ENCODE results near the gene SH3GLB1. TPM values are rescaled to one million over a fixed set of nuclear protein-coding genes. Genes with fewer than 3 reads are reported as not detected.

The SH3GLB1 gene
- total RNA-seq, 2 experiments from 2014 or later = 64.3 to 65.3 TPM

DNA sequence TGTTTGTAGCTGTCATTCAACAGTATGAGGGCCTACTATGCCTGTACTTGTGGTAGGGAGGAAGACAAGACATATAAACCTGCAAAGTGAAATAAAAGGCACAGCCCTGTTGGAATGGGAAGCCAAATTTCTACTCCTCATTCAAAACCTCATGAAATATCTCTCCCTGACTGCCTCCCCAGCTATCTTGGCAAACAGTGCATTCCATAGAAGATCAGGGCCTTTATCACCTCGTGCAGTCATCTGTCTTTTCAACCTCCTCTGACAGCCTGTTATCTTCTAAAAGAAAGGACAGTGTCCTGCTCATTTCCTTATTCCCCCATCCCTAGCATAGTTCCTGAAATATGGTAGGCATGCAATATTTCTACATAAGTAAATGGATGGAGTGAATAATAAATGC is 71.0 kb downstream of the SH3GLB1 start:
- H3K4me1 Mint-ChIP-seq (ENCODE audit: low read depth) = peaks cover 15% of the 10 kb centered on the region
- H3K27me3 Mint-ChIP-seq = peaks cover 3% of the 10 kb centered on the region
- H3K27ac Mint-ChIP-seq = no peak overlapping the region
- intact Hi-C loops (cut with micrococcal nuclease) = loop anchor here (2.0 kb wide), 2 partner anchors 25 to 71 kb away; partner anchors contain the start of gene SH3GLB1
- ChIA-PET CTCF (no interaction called here), POLR2A (no interaction called here)
- no peak for DNase-seq
- no peaks in the 10 kb centered on the region for H3K9me3 Mint-ChIP-seq
- H3K4me3 Mint-ChIP-seq = no peak overlapping the region
- no peaks in the 10 kb centered on the region for H3K36me3 Mint-ChIP-seq

DNA sequence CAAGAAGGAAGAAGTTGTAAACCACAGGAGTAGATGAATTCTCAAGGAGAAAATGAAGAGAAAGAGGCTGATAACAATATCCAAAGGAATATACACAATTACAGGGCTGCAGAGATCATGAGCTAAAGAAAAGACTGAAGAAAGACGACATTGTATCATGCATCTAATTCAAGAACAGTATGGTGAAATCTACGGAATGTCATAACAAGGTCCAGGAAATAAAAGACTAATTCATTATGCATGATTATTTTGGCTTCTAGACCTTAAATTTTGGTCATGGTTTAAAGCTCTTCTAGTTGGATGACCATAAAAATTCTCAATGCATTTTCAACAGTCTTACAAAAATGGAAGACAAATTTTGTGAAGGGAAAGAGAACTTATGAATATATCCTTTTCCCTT is 71.7 kb downstream of the SH3GLB1 start:
- no peak for DNase-seq
- H3K27ac Mint-ChIP-seq = no peak overlapping the region
- H3K36me3 Mint-ChIP-seq = no peaks in the 10 kb centered on the region
- POLR2A ChIA-PET = no interaction called here
- no peak overlapping the region for H3K4me3 Mint-ChIP-seq
- peaks cover 15% of the 10 kb centered on the region for H3K4me1 Mint-ChIP-seq (ENCODE audit: low read depth)
- CTCF ChIA-PET = no interaction called here
- H3K27me3 Mint-ChIP-seq = peaks cover 5% of the 10 kb centered on the region
- no peaks in the 10 kb centered on the region for H3K9me3 Mint-ChIP-seq
- intact Hi-C loops (cut with micrococcal nuclease) = no loop called here

DNA sequence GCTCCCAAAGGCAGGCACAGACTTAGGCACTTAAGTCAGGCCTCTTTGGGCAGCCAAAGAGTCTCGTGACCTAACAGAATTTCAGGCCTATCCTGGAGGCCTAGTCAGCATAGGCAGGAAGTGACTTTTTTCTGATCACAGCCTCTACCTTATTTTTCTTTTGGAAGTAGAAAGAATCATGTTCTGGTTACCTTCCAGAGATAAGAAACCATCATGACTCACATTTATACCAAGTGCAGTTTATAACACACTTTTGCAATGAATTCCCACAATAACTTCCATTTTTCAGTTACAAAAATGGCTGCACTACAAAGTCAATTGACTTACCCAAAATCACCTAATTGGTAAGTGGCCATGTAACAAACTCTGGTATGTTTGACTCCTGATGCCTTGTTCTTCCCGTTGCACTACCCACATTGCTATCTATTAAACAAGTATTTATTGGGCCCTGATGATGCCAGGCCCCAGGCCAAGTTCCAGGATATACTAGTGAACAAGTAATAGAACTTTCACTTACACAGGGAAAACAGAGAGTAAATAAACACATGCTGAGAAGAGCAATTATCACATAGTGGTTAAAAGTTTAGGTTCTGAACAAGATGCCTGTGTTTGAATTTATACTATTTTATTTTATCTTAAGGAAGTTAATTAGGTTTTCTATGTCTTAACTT is 74.3 kb downstream of the SH3GLB1 start:
- Mint-ChIP-seq H3K9me3 (no peaks in the 10 kb centered on the region), H3K27me3 (peaks cover 3% of the 10 kb centered on the region), H3K4me3 (no peak overlapping the region), H3K36me3 (peaks cover 2% of the 10 kb centered on the region), H3K4me1 (ENCODE audit: low read depth) (peaks cover 9% of the 10 kb centered on the region), H3K27ac (no peak overlapping the region)
- intact Hi-C loops (cut with micrococcal nuclease) = no loop called here
- POLR2A ChIA-PET = no interaction called here
- DNase-seq = no peak
- CTCF ChIA-PET = no interaction called here

DNA sequence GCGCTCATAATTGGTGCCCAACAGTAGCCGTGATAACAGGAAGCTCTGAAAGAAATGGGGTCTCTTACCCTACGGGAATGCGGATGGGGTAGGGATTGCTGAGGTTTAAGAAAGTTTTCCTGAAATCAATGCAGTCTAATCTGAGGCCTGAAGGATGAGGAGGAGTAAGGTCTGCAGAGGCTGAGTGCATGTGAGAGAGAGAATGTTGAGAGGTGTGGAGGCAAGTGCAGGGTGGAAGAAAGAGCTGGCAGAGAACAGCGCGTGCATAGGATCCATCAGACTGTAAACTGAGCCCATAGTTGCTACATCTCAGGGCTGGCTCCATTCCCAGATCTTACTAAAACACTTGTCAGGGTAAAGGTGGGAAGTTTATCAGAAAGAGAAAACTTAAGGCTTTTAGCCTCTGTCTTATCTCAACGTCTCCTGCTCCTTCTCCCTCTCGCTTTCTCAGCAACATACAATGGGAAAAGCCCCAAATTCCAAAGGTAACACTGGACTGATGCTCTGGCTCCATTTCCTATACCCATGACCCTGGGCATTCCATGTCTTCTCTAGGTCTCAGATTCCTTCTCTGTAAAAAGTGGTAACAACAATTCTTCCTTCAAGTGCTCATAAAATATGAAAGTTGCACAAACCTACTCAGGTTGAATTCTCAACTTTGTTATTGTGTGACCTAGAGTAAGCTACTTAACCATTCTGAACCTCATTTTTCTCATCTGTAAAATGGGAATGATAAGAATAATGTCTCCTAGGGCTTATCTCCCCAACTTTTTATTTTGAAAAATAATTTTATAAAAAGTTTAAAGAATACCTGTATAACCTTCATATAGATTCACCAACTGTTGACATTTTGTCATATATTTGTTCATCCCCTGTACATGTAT is 75.2 kb downstream of the SH3GLB1 start:
- no peak for DNase-seq
- ChIA-PET CTCF (no interaction called here), POLR2A (no interaction called here)
- Mint-ChIP-seq H3K9me3 (no peaks in the 10 kb centered on the region), H3K4me3 (no peak overlapping the region), H3K27ac (no peak overlapping the region), H3K4me1 (ENCODE audit: low read depth) (peaks cover under 1% of the 10 kb centered on the region), H3K27me3 (peaks cover 3% of the 10 kb centered on the region), H3K36me3 (peaks cover 2% of the 10 kb centered on the region)
- intact Hi-C loops (cut with micrococcal nuclease) = no loop called here

DNA sequence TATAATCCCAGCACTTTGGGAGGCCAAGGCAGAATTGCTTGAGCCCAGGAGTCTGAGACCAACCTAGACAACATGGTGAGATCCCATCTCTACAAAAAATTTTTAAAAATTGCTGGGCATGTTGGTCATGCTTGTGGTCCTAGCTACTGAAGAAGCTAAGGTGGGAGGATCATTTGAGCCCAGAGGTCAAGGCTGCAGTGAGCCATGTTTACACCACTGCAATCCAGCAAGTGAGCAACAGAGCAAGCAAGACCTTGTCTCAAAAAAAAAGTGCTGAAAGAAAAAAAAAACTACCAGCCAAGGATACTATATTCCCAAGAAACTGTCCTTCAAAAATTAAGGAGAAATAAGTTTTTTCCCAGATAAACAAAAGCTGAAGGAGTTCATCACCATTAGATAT is 78.1 kb downstream of the SH3GLB1 start:
- Mint-ChIP-seq H3K27me3 (peaks cover 3% of the 10 kb centered on the region), H3K4me1 (ENCODE audit: low read depth) (no peaks in the 10 kb centered on the region), H3K4me3 (no peak overlapping the region), H3K9me3 (no peaks in the 10 kb centered on the region), H3K27ac (no peak overlapping the region), H3K36me3 (peaks cover 2% of the 10 kb centered on the region)
- ChIA-PET CTCF (no interaction called here), POLR2A (no interaction called here)
- DNase-seq = no peak
- intact Hi-C loops (cut with micrococcal nuclease) = no loop called here

DNA sequence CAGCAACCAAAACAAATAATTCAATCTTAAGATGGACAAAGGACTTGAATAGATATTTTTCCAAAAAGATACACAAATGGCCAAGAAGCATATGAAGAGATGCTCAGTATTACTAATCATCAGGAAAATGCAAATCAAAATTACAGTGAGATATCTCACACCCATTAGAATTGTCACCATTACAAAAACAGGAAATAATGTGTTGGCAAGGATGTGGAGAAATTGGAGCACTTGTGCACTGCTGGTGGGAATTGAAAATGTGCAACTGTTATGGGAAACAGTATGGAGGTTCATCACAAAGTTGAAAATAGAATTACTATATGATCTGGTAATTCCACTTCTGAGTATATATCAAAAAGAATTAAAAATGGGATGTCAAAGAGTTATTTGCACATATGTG is 83.2 kb downstream of the SH3GLB1 start:
- Mint-ChIP-seq H3K4me3 (no peak overlapping the region), H3K27ac (no peak overlapping the region), H3K36me3 (no peaks in the 10 kb centered on the region), H3K27me3 (no peaks in the 10 kb centered on the region), H3K9me3 (no peaks in the 10 kb centered on the region), H3K4me1 (ENCODE audit: low read depth) (no peaks in the 10 kb centered on the region)
- DNase-seq = no peak
- ChIA-PET POLR2A (no interaction called here), CTCF (no interaction called here)
- intact Hi-C loops (cut with micrococcal nuclease) = no loop called here

DNA sequence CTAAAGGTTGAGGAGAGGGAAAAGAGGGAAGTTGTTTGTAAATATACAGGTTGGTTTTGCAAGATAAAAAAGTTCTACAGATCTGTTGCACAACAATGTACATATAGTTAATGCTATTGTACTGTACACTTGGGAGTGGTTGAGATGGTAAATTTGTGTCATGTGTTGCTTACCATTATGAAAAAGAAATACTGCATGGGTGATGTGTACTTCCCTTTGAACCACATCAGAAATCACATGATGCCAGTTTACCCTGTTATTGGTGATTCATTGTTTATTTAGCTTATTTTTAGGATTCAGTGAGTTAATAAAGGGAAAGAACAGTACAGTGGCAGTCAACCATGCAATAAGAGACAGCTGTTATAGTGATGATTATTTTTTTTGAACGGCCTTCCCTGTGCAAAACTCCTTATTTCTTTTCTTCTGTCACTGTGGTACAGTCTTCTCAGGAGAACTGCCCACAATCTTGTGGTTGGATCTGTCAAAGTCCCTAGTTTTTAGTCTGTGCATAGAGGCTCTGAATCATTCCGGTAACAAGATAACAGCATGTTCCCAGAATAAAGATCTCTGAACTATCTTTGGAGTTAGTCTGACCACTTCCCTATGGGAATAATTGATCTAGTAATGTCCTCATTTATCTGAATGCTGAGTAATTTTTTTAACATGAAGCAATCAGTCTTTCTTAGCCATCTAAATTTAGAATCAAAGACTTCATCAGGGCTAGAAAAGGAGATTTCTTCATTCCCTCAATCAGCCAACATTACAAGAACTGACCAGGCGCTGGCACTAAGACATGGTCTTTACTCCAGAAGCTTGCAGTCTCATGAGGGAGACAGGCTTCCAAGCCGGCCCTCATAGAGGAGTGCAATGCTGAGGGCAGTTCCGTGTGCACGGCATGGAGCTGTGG is 84.2 kb downstream of the SH3GLB1 start:
- intact Hi-C loops (cut with micrococcal nuclease) = no loop called here
- H3K4me1 Mint-ChIP-seq (ENCODE audit: low read depth) = no peaks in the 10 kb centered on the region
- H3K9me3 Mint-ChIP-seq = no peaks in the 10 kb centered on the region
- no peak for DNase-seq
- H3K27ac Mint-ChIP-seq = no peak overlapping the region
- H3K4me3 Mint-ChIP-seq = no peak overlapping the region
- ChIA-PET POLR2A (interaction anchor here (0.6 kb wide), 1 partner anchor 21 kb away, joined by 3 read pairs; no protein-coding TSS in a partner anchor), CTCF (no interaction called here)
- H3K36me3 Mint-ChIP-seq = no peaks in the 10 kb centered on the region
- H3K27me3 Mint-ChIP-seq = no peaks in the 10 kb centered on the region

DNA sequence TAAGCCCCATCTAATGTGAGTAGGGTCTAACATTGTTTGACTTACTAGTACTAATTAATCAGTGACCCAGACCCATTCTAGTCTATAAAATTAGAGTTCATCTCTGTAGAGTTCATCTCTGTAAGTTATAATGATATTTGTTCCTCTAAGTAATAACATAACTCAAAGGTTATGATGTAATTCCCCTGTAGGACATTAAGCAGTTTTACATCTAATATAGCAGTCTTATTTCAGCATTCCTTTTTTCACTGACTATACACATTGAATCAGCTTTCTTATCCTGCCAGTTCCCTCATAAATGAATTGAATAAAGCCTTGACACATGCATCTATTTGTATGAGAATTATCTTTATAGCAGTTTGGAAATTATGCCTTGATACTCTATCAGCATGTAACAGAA is 90.9 kb downstream of the SH3GLB1 start:
- Mint-ChIP-seq H3K4me1 (ENCODE audit: low read depth) (no peaks in the 10 kb centered on the region), H3K9me3 (no peaks in the 10 kb centered on the region), H3K27ac (no peak overlapping the region), H3K4me3 (no peak overlapping the region), H3K27me3 (no peaks in the 10 kb centered on the region), H3K36me3 (no peaks in the 10 kb centered on the region)
- ChIA-PET POLR2A (no interaction called here), CTCF (no interaction called here)
- DNase-seq = no peak
- intact Hi-C loops (cut with micrococcal nuclease) = no loop called here

Other genes with a start within 250 kb of the SH3GLB1 start
- gene CLCA1, start 235.6 kb upstream of the SH3GLB1 start, total RNA-seq = not detected
- gene CLCA4, start 157.5 kb upstream of the SH3GLB1 start, total RNA-seq = not detected
- 100 to 1,000 TPM; 127 to 139 TPM for gene SELENOF, start 209.6 kb downstream of the SH3GLB1 start, total RNA-seq
- 10 to 100 TPM; 16.4 to 16.5 TPM for gene HS2ST1, start 210.1 kb downstream of the SH3GLB1 start, total RNA-seq

Data from activated CD4-positive, alpha-beta memory T cell treated with anti-CD3 and anti-CD28 coated beads for 36 hours (primary cell).